ENCODE measurements around the gene PYROXD2.

The PYROXD2 gene

DNA sequence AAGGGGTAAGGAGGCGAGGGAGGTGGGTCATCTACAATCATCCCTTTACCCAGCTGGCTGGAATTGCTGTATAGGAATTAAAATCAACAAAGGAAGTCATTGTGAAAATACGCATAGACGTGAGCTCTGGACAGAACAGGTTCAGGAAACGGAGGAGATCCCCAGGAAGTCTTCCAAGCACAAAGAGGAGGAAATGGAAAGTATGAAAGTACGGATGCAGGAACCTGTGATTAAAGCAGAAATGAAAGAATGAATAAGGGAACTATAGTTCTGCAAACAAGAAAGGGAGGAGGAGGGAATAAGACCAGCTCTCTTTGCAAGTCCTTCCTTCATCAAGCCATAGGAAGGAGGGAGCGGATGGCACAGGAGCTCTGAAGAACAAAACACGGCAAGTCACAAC is 61.8 kb downstream of the PYROXD2 start:
- H3K9me3 ChIP-seq (replicated peaks; ENCODE audit: insufficient read depth, low read length), result no peaks in the 10 kb centered on the region
- H2AFZ ChIP-seq (ENCODE audit: low read length), result no peak overlapping the region
- H3K4me1 ChIP-seq (ENCODE audit: low read length), result no peaks in the 10 kb centered on the region
- H3K27me3 ChIP-seq (replicated peaks; ENCODE audit: insufficient read depth, low read length), result peaks cover 30% of the 10 kb centered on the region
- no peak overlapping the region for H3K4me3 ChIP-seq (ENCODE audit: low read length)
- no peak overlapping the region for H3K4me2 ChIP-seq (ENCODE audit: low read depth, low read length)
- no peaks in the 10 kb centered on the region for H4K20me1 ChIP-seq (ENCODE audit: insufficient read depth, low read length)
- no peak overlapping the region for H3K9ac ChIP-seq (ENCODE audit: low read length)
- no peak overlapping the region for H3K27ac ChIP-seq (ENCODE audit: low read length)
- no peaks in the 10 kb centered on the region for H3K79me2 ChIP-seq (ENCODE audit: low read length)
- TF ChIP-seq EZH2 (optimal IDR thresholded peaks at IDR 0.05; ENCODE audit: low read depth, low read length) (no peak), EZH2phosphoT487 (IDR thresholded peaks at IDR 0.05; ENCODE audit: low read length) (no peak)
- TF ChIP-seq, protein P1, sequence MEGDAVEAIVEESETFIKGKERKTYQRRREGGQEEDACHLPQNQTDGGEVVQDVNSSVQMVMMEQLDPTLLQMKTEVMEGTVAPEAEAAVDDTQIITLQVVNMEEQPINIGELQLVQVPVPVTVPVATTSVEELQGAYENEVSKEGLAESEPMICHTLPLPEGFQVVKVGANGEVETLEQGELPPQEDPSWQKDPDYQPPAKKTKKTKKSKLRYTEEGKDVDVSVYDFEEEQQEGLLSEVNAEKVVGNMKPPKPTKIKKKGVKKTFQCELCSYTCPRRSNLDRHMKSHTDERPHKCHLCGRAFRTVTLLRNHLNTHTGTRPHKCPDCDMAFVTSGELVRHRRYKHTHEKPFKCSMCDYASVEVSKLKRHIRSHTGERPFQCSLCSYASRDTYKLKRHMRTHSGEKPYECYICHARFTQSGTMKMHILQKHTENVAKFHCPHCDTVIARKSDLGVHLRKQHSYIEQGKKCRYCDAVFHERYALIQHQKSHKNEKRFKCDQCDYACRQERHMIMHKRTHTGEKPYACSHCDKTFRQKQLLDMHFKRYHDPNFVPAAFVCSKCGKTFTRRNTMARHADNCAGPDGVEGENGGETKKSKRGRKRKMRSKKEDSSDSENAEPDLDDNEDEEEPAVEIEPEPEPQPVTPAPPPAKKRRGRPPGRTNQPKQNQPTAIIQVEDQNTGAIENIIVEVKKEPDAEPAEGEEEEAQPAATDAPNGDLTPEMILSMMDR (IDR thresholded peaks at IDR 0.05; ENCODE audit: low read length), result no peak
- no peaks in the 10 kb centered on the region for H3K9me2 ChIP-seq (replicated peaks; ENCODE audit: insufficient read depth, low read length)
- DNase-seq, result no peak
- H3K36me3 ChIP-seq (replicated peaks; ENCODE audit: insufficient read depth, low read length), result no peaks in the 10 kb centered on the region
- H3F3A ChIP-seq (ENCODE audit: insufficient read depth, low read length), result no peaks in the 10 kb centered on the region

DNA sequence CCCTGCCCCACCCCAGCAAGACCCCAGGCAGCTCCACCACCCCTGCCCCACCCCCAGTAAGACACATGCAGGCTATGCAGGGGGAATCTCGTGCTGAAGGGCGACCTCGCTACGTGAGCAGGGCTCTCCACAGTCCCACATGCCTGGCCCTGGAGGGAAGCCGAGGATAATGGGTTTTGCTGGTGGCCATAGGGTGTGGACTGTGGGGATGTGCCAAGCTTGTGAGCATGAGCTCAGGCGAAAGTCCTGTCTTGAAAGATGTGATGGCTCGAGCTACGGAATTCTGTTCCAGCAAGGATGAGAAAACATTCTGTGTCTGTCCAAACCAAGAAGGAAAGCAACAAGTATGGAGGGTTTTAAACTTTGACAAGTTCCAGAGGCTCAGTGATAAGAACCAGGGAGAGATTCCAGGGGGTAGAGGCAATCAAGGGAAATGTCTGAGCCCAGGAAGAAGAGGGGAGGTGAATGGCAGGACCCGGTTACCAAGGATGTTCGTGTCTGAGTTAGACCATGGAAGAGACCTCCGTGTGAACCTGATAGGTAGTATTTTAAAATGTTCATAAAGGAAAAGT is 63.1 kb downstream of the PYROXD2 start:
- Histone ChIP-seq H3K36me3 (replicated peaks; ENCODE audit: insufficient read depth, low read length) (no peaks in the 10 kb centered on the region), H3K27ac (ENCODE audit: low read length) (no peak overlapping the region), H3K9me3 (replicated peaks; ENCODE audit: insufficient read depth, low read length) (no peaks in the 10 kb centered on the region), H3K4me2 (ENCODE audit: low read depth, low read length) (no peak overlapping the region), H3K9me2 (replicated peaks; ENCODE audit: insufficient read depth, low read length) (no peaks in the 10 kb centered on the region), H3K4me3 (ENCODE audit: low read length) (no peak overlapping the region), H3K9ac (ENCODE audit: low read length) (no peak overlapping the region), H3K27me3 (replicated peaks; ENCODE audit: insufficient read depth, low read length) (peaks cover 18% of the 10 kb centered on the region; the same call in 1 of the 2 replicates), H2AFZ (ENCODE audit: low read length) (no peak overlapping the region), H3F3A (ENCODE audit: insufficient read depth, low read length) (no peaks in the 10 kb centered on the region), H3K4me1 (ENCODE audit: low read length) (no peaks in the 10 kb centered on the region), H3K79me2 (ENCODE audit: low read length) (no peaks in the 10 kb centered on the region), H4K20me1 (ENCODE audit: insufficient read depth, low read length) (no peaks in the 10 kb centered on the region)
- no peak for DNase-seq
- TF ChIP-seq EZH2phosphoT487 (IDR thresholded peaks at IDR 0.05; ENCODE audit: low read length) (no peak), EZH2 (optimal IDR thresholded peaks at IDR 0.05; ENCODE audit: low read depth, low read length) (no peak)
- TF ChIP-seq, protein P1 (IDR thresholded peaks at IDR 0.05; ENCODE audit: low read length), result no peak

DNA sequence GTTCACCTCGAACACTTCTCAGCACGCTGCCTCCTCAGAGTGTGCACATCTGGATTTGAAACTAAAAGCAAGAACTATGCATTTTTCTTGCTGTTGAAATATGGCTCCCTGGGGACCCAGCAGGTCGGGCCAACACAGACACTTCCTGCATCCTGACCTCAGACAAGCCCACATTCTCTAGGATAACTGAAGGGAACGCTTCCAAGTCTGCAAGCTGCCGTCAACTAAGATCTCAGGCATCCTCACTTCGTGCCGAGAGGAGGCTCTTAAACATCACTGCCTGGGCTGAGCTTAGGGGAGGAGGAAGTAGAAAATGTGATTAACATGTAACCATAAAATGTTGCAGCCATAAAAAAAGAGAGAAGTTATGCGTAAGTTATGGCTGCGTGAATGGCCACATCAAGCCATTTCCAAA is 65.5 kb downstream of the PYROXD2 start:
- no peak overlapping the region for H3K4me2 ChIP-seq (ENCODE audit: low read depth, low read length)
- DNase-seq, result no peak
- no peaks in the 10 kb centered on the region for H3K79me2 ChIP-seq (ENCODE audit: low read length)
- no peaks in the 10 kb centered on the region for H3K9me3 ChIP-seq (replicated peaks; ENCODE audit: insufficient read depth, low read length)
- peaks cover 4% of the 10 kb centered on the region; the same call in 1 of the 2 replicates for H3K4me1 ChIP-seq (ENCODE audit: low read length)
- peaks cover 18% of the 10 kb centered on the region; the same call in 1 of the 2 replicates for H3K27me3 ChIP-seq (replicated peaks; ENCODE audit: insufficient read depth, low read length)
- no peak overlapping the region for H2AFZ ChIP-seq (ENCODE audit: low read length)
- H3K27ac ChIP-seq (ENCODE audit: low read length), result no peak overlapping the region
- H3F3A ChIP-seq (ENCODE audit: insufficient read depth, low read length), result no peaks in the 10 kb centered on the region
- no peak overlapping the region for H3K4me3 ChIP-seq (ENCODE audit: low read length)
- H4K20me1 ChIP-seq (ENCODE audit: insufficient read depth, low read length), result no peaks in the 10 kb centered on the region
- no peaks in the 10 kb centered on the region for H3K9me2 ChIP-seq (replicated peaks; ENCODE audit: insufficient read depth, low read length)
- H3K36me3 ChIP-seq (replicated peaks; ENCODE audit: insufficient read depth, low read length), result no peaks in the 10 kb centered on the region
- TF ChIP-seq EZH2phosphoT487 (IDR thresholded peaks at IDR 0.05; ENCODE audit: low read length) (no peak), EZH2 (optimal IDR thresholded peaks at IDR 0.05; ENCODE audit: low read depth, low read length) (no peak)
- TF ChIP-seq, protein P1 (IDR thresholded peaks at IDR 0.05; ENCODE audit: low read length), result no peak
- no peak overlapping the region for H3K9ac ChIP-seq (ENCODE audit: low read length)

Measured in MM.1S (cell line).